IPS DF 4.7 (cell line): ENCODE measurements around the gene MAGI2.
"Not testable (repeated sequence)": the region's sequence is repeated elsewhere in the genome, so short reads cannot be mapped to it uniquely, and the experiment has no call there.

Source experiments
- DNase-seq: peaks from one replicate; pipeline ENCODE4 v3.0.0-alpha.2; 2013; ENCODE audit warnings: low spot score; ENCODE audit errors: extremely low read depth

Gene MAGI2

DNA sequence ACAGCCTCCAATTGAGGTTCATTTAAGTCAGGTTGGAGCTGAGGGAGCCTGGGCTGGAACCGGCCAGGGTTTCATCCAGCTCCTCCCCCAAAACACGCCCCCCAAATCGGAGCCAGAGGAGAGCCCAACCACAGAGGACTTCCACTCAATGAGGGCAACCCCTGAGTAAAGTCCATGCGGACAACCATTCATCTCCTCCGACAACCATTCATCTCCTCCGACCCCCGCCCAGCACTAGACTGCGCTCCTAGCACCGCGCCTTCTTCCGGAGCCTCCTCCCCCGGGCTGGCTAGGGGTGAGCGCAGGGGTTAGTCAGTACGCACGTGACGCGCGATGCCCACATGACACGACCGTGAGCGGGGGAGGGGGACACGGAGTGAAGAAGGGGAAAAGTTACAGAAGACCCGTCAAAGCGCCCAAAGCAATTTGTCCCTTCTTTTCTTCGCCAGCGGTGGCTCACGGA lies 1.4 kb downstream of the MAGI2 start:
- DNase-seq: no peak

DNA sequence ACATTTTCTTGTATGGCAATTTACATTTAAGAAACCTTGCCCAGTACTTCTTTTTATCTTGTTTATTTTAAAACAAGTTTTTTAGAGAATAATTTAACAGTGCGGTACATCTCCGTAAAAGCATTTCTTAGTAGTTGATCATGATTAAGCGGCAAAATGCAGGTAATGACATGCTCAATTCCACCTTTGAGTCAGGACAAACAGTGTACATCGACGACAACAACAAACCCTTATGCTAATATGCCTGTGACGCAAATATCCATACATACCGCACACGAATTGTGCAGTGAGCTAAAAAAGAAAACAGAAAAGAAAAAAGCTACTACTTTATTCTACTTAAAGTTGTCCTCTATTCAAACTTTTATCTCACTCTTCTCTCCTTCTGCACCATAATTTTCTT lies 1.9 kb downstream of the MAGI2 start:
- DNase-seq: no peak

DNA sequence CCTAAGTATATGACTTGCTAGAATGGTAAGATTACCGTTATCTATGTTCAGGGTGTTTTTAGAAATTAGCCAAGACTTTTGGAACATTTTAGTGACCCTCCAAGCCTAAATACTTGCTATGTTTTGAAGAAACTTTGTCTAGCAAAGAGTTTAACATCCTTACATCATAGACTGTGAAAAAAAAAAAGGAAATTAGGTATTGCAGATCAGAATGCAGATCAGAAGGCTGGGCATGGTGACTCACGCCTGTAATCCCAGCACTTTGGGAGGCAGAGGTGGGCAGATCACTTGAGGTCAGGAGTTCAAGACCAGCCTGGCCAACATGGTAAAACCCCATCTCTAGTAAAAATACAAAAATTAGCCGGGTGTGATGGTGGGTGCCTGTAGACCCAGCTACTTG lies 10.7 kb downstream of the MAGI2 start:
- DNase-seq: not testable (repeated sequence)

DNA sequence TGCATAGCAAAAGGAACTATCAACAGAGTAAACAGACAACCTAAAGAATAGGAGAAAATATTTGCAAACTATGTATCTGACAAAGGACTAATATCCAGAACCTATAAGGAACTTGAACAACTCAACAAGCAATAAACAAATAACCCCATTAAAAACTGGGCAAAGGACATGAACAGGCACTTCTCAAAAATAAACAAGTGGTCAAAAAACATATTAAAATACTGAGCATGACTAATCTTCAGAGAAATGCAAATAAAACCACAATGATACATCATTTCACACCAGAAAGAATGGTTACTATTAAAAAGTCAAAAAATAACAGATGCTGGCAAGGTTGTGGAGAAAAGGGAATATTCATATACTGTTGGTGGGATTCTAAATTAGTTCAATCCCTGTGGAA lies 17.1 kb downstream of the MAGI2 start:
- no peak for DNase-seq

DNA sequence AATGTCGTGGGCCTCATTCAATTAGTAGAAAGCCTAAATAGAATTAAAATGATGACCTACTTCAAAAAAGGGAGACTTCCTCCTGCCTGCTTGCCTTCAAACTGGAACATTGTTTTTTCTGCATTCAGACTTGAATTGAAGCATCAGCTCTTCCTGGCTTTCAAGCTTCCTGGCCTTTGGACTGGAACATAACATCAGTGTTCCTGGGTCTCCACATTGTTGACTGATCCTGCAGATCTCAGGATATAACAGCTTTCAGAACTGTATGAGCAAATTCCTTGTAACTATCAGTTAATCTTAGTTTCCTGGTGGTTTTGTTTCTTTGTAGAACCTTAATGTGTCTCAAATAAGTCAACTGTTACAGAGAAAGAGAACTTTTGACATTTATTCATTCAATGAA lies 18.6 kb downstream of the MAGI2 start:
- no peak for DNase-seq

DNA sequence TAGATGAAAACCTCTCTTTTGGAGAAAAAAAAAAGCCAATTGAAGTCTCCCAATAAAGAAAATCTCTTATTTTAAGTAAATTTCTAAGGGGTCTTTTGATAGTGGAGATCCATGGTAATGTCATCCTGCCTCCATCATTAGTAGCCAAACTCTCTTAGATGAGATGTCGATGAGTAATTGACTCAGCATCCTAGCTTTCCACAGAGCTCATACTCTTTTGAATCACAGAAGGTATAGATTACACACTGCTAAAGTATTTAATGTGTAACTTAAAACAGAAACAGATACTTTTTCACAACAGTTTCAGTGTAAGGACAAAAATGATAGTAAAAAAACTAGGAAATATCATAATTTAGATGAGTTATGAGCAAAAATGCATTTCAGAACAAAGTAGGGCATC lies 19.4 kb downstream of the MAGI2 start:
- no peak for DNase-seq

DNA sequence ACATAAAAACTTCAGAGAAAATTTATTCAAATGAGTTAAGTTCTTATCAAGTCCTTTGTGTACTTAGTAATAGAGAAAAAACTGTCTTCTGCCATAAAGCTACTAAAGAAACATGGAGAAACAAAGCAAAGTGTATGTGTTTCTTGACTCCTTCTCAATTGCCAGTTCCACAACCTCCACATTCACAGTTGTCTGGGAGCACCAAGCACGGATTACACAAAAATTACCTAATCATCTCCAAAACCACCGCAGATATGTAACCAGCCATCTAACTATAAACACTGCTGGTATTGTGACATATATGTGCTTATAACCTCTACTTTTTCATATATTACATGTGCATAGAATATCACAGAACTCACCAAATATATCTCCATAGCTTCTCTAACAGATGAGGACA lies 23.1 kb downstream of the MAGI2 start:
- no peak for DNase-seq

DNA sequence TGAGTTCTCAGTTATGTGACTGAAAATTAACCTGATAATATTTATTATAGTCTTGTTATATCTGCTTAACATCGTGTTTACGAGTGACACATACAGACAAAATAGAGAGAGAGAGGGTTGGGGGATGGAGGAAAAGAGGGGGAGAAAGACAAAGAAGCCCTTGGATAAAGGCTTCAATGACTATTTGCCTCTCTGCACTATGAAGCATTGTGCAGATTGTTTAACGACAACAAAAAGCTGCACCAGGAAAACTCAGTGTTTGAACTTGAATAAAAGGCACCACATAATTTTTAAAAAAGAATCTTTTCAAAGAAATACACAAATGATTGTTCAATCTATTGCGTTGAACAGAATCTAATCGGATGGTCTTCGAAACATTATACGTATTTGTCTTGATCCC lies 27.8 kb downstream of the MAGI2 start:
- DNase-seq: no peak

DNA sequence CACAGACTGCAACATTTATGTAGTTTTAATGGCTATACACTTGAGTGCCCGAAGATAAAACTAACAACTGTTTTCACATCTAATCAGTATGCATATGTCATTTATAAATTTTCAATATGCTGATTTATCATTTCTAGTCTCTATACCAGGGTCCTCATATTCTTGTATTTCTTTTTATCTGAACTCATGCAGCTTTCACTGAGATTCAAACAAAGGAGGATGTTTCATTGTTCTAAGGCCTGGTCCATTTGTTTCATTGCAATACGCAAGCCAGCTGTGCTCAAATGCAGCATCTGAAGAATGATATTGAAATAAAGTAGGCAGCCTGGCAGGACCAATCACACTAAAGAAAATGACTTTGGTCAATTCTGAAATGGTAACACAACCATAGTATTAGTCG lies 31.7 kb downstream of the MAGI2 start:
- no peak for DNase-seq

DNA sequence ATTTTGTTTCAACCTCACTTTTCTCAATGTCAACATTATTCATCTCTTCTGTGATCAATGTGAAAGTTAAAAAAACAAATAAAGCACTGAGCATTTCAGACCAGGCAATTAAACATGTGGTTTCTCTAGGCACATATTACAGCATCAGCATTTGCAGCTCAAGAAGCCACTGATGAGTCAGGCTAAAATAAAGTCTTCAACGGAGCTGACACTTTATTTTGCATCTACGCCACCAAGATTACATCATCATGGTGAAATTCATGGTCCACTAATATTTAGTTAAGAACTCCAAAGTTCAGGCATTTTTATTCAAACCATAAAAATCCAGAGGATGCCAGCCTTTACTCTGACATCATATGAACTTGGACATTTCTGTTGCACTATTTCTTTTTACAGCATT lies 33.0 kb downstream of the MAGI2 start:
- no peak for DNase-seq

DNA sequence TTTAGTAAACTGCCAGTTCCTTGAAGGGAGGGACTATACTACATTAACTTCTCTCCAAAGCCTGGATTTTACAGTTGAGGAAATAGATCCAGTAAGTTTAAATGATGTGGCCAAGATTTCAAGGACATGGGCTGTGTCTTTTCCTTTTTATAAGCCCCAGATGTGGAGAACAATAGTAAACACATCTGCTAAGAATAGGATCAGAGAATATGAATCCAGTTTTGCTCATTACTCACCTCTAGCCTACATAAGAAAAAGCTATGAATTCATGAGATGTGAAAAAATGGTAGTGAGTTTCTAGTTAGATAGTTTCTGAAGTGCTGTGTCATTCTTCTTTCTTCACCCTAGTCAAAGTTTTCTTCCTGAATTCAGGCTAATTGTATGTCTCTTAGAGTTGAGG lies 38.6 kb downstream of the MAGI2 start:
- DNase-seq: no peak

DNA sequence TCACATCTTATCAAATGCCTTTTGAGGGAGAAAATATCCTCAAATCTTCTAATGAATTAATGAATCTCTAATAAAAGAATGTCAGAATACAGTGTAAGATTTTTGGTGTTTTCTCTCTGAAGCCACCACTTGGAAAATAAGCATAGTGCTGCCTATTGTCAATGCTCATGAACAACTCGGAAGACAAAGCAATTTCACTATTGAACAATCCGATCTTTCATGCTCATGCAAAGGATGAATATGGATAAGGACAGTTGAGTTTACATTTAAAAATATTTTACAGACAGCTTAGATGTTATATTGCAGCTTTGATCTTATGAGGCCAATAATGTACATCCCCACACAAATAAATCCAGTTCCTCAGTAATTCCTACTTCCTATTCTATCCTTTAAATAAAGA lies 40.6 kb downstream of the MAGI2 start:
- DNase-seq: no peak

DNA sequence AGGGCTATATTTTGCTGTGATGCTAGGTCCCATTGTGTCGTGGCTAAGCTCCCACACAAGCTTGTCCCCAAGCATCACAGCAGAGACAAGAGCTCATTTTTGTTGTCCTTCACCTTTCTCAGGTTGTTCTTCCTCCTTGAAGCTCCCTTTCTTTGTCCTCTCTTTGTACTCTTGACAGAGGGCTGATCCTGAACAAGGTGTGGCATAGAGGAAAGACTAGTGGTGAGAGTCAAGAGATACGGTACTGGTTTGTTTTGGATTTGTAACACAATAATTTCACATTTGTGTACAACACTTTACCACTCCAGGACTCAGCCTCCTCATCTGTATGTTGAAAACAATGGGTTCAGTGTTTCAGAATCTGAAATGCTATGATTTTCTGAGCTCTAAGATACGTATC lies 41.0 kb downstream of the MAGI2 start:
- no peak for DNase-seq

DNA sequence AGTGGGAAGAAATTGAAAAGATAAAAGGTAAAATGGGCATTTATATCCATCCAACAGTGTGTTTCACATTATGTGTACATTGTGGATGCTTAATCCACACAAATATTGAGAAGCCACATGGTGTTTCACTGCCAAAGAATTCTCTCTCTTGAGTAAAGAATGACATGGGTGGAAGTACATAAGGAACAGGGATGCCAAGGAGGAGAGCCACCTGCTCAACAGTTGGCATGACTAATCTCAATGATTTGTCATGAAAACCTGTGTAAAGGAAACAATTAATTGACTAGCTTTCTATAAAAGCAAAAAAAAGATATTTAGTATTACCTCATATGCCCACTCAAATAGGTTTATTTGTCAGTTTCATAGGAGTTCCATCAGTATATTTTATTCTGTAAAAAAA lies 43.1 kb downstream of the MAGI2 start:
- no peak for DNase-seq

DNA sequence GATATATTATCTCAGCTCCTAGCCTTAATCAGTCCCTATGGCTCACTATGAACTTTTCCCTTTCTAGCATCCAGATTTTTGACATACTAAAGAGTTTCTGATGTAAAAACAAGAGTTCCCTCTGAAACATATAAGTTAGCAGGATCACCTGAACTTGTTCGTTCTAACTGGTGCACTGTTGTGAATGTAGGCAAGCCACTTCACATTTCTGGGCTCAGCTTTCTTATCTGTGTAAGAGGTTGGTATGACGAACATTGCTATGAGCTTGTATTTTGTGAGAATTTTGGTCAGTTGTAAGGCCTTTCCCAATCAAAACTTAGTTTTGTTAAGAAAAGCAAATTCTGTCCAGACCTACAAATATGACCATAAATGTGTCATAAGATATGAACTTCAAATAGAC lies 46.1 kb downstream of the MAGI2 start:
- DNase-seq: no peak

DNA sequence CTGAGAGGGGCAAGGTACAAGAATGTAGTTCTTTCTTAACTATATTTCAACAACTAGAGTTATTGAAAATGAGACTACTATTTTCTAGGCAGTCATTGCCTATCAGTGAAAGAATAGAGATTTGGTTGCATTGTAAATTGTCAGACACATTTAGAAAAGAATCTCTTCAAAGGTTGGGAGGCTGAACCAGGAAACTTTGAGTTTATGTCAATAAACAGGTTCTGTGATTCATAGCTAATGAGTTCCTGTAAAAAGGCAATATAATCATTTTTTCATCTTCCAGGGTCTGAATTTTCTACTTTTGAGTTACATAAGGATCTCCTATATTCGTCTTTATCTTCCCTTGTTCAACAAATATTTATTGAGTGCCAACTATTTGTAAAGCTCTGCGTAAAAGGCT lies 47.1 kb downstream of the MAGI2 start:
- DNase-seq: no peak

DNA sequence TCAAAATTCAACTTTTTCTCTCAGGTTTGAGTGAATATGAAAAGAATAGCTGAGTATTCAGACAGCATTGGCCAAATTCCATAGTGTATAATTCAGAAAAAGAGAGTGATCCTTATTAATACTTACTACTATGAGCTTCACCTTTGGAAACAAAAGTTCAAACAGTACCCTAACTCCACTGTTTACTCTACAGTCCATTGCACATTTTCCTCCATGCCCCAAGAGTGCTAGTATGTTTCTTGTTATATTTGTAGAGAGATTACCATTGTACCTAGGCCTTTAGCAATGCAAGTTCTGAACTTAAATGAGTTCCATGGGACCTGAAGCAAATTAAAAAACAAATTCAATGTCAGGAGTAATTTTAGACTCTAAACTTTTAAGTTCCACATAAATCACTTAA lies 48.1 kb downstream of the MAGI2 start:
- DNase-seq: no peak

DNA sequence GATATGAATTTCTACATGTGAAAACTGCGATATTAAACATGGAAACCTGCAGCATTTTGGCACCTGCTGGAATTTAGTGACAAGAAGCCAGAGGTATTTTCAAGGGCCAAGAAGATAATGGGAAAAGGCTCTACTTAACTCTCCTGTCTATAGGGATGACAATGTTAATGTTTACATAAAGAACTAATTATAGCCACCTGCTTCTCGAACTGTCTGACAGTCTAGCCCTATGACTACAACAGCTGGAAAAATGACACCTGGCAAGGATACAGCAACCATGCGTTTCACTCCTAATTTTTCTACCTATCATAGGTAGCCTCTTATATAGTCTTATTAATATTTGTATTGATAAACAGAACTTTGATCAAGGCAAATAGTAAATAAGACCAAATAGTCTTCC lies 49.6 kb downstream of the MAGI2 start:
- no peak for DNase-seq

DNA sequence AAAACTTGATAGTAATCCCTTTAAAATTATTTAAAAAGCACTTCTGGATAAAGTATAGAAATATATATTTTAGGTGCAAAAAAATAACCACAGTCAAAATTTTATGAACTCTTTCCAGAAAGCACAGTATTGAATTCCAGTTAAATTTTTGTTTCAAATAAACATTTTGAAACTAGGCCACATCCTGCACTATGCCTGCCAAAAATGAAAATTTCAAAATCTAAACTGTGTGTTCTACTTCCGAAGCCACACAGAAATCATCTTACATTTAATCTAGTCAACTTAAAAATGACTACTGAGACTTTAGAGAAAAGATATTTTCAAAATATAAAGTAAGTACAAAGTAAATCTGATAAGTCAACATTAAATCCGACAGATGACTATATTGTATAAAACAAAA lies 50.0 kb downstream of the MAGI2 start:
- DNase-seq: no peak

DNA sequence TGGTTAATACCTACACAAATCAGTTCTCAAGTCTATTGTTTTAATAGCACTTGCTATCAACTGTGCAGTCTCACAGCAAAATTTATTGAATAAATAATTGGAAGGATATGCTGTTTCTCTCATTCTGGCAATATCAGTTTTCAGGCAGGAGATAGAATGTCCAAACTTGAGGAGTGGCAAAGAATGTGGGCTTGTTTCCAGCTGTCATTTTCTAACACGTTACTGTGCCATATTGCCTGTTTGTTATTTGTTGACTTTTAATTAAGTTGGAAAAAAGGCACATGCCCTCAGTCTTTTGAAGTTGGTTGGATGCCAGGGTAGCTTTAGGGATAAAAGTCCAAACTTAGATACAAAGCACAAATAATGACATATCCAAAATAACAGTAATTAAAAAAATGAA lies 52.2 kb downstream of the MAGI2 start:
- DNase-seq: no peak

DNA sequence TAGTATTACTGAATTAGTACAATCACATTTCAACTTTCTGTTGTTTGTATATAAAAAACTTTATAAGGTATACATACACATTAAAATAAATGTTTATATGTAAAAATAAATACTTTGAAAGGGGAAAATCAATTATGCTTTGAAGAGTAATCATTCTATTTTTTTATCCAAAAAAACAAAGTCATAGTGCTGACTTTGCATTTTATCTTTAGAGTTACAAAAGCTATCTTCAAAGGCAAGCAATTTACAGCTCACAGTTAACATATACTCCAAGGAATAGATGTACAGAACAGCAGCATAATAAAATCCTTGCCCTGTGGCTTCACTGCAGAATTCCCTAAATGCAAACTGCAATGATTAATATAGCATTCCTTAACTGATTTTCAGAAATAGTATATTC lies 53.2 kb downstream of the MAGI2 start:
- DNase-seq: no peak

DNA sequence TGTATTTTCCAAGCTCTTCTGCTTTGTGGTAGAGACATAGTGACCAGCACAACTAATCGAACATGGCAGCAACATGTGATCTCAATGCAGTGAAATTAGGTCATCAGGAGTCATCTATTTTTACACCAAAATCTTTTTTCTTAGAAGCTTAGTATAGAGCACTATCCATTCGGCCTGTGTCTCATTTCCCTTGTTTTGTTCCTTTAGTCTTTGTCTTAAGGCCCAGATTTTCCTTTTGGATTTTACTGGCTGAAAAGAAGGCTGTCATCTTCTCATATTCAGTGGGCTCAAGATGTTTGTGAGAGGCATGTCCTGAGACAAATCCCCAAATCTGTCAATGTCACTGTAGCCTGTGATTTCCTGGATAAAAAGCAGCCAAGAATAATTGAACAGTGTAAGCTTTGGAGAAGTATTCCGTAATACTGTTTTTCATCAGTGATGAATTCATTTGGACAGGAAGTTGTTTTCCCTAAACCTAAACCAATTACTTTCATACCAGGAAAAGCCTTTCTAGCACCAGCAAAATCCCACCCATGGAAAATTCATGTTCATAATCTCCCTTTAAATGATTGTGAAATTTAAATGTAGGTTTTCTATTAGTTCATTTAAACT lies 55.2 kb downstream of the MAGI2 start:
- DNase-seq: no peak

DNA sequence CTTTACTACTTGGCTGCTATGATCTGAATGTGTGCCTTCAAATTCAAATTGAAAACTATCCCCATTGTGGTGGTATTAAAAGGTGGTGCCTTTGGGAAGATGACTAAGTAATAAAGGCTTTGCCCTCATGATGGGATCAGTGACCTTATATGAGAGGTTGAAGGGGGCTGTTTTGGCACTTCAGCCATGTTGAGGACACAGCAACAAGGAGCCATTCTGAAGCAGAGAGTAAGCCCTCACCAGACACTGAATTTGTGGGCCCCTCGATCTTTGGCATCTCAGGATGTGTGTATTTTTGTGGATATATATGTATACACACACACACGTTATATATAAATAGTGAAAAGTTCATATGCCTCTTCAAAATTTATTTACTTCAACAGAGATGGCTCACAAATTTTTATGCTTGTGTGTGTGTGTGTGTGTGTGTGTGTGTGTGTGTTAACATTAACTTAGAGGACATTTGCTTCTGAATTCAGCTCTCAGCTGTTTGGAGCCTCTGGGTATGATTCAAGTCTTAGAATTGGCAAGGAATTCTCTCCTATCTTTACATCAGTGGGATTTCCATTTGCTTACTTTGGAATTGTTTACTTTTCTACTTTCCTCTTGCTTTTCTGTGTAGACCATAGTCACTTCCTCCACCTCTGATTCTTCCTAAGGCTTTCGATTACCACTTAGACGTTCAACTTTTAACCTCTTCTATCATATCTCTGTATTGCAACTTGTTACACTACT lies 66.6 kb downstream of the MAGI2 start:
- DNase-seq: no peak
